Prostate gland (tissue), 2 donors: ENCODE measurements around the gene GPR15LG.
"Not testable (repeated sequence)": the region's sequence is repeated elsewhere in the genome, so short reads cannot be mapped to it uniquely, and the experiment has no call there.

Experiments
- CTCF ChIP-seq, 4 experiments: fragments of 200-600 bp in 2 of 4; fragments of 450-650 bp in 2 of 4; sonication (generic) in 2 of 4; IDR thresholded peaks; 1 replicate in 3 of 4; 2 replicates in 1 of 4; pipeline ENCODE4 v1.5.1; 2016 to 2019; ENCODE audit warnings: antibody characterized with exemption in 4 of 4, mild to moderate bottlenecking in 2 of 4, moderate library complexity in 2 of 4
- POLR2A ChIP-seq: fragments of 450-650 bp; IDR thresholded peaks from one replicate; pipeline ENCODE4 v1.6.1; 2016; ENCODE audit warnings: antibody characterized with exemption, mild to moderate bottlenecking

- not testable (repeated sequence) for TF ChIP-seq CTCF (IDR thresholded peaks at IDR 0.05); POLR2A
These were observed 1.7 kb upstream of the GPR15LG start for GRCh38 chr10:84171700-84172466.
